GM23248 (cell line): ENCODE data around the gene MAN1C1.

Source experiments
- EZH2 ChIP-seq: fragments of 200-600 bp; sonication (generic); IDR thresholded peaks from 2 replicates; pipeline ENCODE4 v1.6.1; 2018; ENCODE audit warnings: antibody characterized with exemption, mild to moderate bottlenecking; ENCODE audit not compliant: insufficient read depth, poor library complexity, severe bottlenecking
- EZH2phosphoT487 ChIP-seq: fragments of 200-600 bp; sonication (generic); IDR thresholded peaks from 2 replicates; pipeline ENCODE4 v1.6.1; 2018; ENCODE audit warnings: antibody characterized with exemption, moderate library complexity, mild to moderate bottlenecking, low read depth; ENCODE audit not compliant: insufficient read depth

DNA sequence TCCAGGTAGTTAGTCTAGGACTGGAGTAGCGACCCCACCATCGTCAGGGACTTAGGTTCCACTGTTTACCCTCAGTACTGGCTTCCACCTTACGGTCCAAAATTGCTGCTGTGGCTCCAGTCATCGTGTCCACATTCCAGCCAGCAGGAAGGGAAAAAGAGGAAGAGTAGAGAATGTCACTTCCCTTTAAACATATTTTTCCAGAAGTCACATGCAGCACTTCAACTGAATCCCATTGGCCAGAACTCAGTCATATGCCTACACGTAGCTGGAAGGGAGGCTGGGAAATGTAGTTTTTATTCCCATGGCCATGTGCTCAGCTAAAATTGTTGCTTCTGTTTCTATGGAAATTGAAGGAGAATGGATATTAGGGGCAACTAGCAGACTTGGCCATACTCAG is 99.3 kb downstream of the MAN1C1 start:
- TF ChIP-seq EZH2 (no peak), EZH2phosphoT487 (no peak)
